A673 (cell line): ENCODE results near the gene CPLX3. TPM values are rescaled to one million over a fixed set of nuclear protein-coding genes. Genes with fewer than 3 reads are reported as not detected.

Source experiments
- BruUV-seq: library from RNA; stranded (reverse); fragments of 400-500 nt; replicated peaks from 2 replicates; lab custom pipeline; 2021; lab: Mats Ljungman, UMichigan
- CTCF ChIA-PET: fragments of 300-600 bp; sonication (Branson Sonifier 250); formaldehyde crosslinking; loops from one replicate; lab custom pipeline; 2022; ENCODE audit warnings: antibody characterized with exemption; lab: Charles Lee
- POLR2A ChIA-PET: fragments of 300-600 bp; sonication (Branson Sonifier 250); formaldehyde crosslinking; loops from one replicate; lab custom pipeline; 2022; ENCODE audit warnings: antibody characterized with exemption; ENCODE audit not compliant: low non-redundant PET; lab: Charles Lee
- DNase-seq: peaks from one replicate; pipeline ENCODE4 v3.0.0-alpha.2; 2015; ENCODE audit warnings: low spot score
- H3K27ac ChIP-seq: fragments of 200-600 bp; sonication (generic); 2 replicates; pipeline ENCODE4 v1.5.1; 2016; ENCODE audit warnings: mixed run types, low read depth, mild to moderate bottlenecking, mixed read lengths, antibody characterized with exemption, low read length; ENCODE audit not compliant: poor library complexity, severe bottlenecking
- H3K27me3 ChIP-seq: fragments of 200-600 bp; sonication (generic); replicated peaks from 2 replicates; pipeline ENCODE4 v1.6.1; 2017; ENCODE audit warnings: mixed run types, low read depth, mild to moderate bottlenecking, mixed read lengths, antibody characterized with exemption, low read length; ENCODE audit not compliant: insufficient read depth, poor library complexity
- H3K36me3 ChIP-seq: fragments of 200-600 bp; sonication (generic); 2 replicates; pipeline ENCODE4 v1.6.1; 2016; ENCODE audit warnings: mixed run types, mild to moderate bottlenecking, mixed read lengths, antibody characterized with exemption, low read length; ENCODE audit not compliant: insufficient read depth, poor library complexity, severe bottlenecking
- H3K4me1 ChIP-seq: fragments of 200-600 bp; sonication (generic); 2 replicates; pipeline ENCODE4 v1.6.1; 2017; ENCODE audit warnings: mixed run types, mild to moderate bottlenecking, mixed read lengths, antibody characterized with exemption, low read length; ENCODE audit not compliant: insufficient read depth, poor library complexity, severe bottlenecking
- H3K4me3 ChIP-seq: fragments of 200-600 bp; sonication (generic); 2 replicates; pipeline ENCODE4 v1.5.1; 2016; ENCODE audit warnings: low read depth, mixed run types, mild to moderate bottlenecking, mixed read lengths, low read length; ENCODE audit not compliant: poor library complexity, severe bottlenecking
- H3K9me3 ChIP-seq: fragments of 200-600 bp; sonication (generic); 2 replicates; pipeline ENCODE4 v1.6.1; 2016; ENCODE audit warnings: mixed run types, low read depth, mild to moderate bottlenecking, mixed read lengths, antibody characterized with exemption, low read length; ENCODE audit not compliant: poor library complexity, severe bottlenecking
- CTCF ChIP-seq: fragments of 300-800, 200-600 bp; sonication (generic); conservative IDR thresholded peaks from 2 replicates; pipeline ENCODE4 v1.5.1; 2017; ENCODE audit warnings: low read depth, mild to moderate bottlenecking, antibody characterized with exemption, low read length, moderate library complexity, mixed read lengths
- EZH2 ChIP-seq: fragments of 200-600 bp; sonication (generic); IDR thresholded peaks from 2 replicates; pipeline ENCODE4 v1.6.1; 2017; ENCODE audit warnings: borderline replicate concordance, low read depth, mild to moderate bottlenecking, mixed read lengths, antibody characterized with exemption, low read length; ENCODE audit not compliant: poor library complexity, severe bottlenecking
- intact Hi-C: fragments of 100-400 bp; cut with micrococcal nuclease; formaldehyde crosslinking; loops from one replicate; pipeline ENCODE4 v1.10.0; 2022; ENCODE audit not compliant: unreplicated experiment
- total RNA-seq: library from RNA; stranded (reverse); gene quantifications from 2 replicates; pipeline ENCODE4 v1.2.3, GENCODE V29; 2021

The CPLX3 gene
- total RNA-seq, 1 experiment from 2014 or later = 0.17 TPM

GRCh38 chr15:74780523-74781430 is 45.6 kb upstream of the CPLX3 start:
- peak overlapping the region; percentile 78 for H3K27ac ChIP-seq
- CTCF ChIA-PET = interaction anchor here (0.7 to 2.0 kb wide), 4 partner anchors 10 to 155 kb away, joined by 3 to 11 read pairs (median 3); no protein-coding TSS in a partner anchor
- H3K4me1 ChIP-seq = peaks cover 58% of the 10 kb centered on the region

GRCh38 chr15:74781431-74782258 is 44.8 kb upstream of the CPLX3 start, which contains the start of gene CSK:
CSK (plus strand) TSS chr15:74782080; CDS start chr15:74798298, 16,218 bp downstream.
- H3K27me3 ChIP-seq = no peaks in the 10 kb centered on the region
- H3K4me3 ChIP-seq = peak within 1 kb of the TSS; percentile 93
- H3K36me3 ChIP-seq = no peaks in the 10 kb centered on the region
- ChIA-PET POLR2A (no interaction called here), CTCF (interaction anchor here (0.6 to 2.9 kb wide), 5 partner anchors 11 to 156 kb away, joined by 3 to 11 read pairs (median 3); partner anchors contain the start of gene CYP1A1)
- no TSS peak for BruUV-seq
- H3K27ac ChIP-seq = peak within 1 kb of the TSS; percentile 78
- peak; percentile 87 for DNase-seq
- TF ChIP-seq CTCF (peak; percentile 47), EZH2 (no peak)
- no peaks in the 10 kb centered on the region for H3K9me3 ChIP-seq
- H3K4me1 ChIP-seq = peaks cover 61% of the 10 kb centered on the region
- intact Hi-C loops = no loop called here

More at GRCh38 chr15:74780523-74781430, 45.6 kb upstream of the CPLX3 start:
- BruUV-seq = no TSS peak
- intact Hi-C loops = no loop called here
- H3K9me3 ChIP-seq = no peaks in the 10 kb centered on the region
- H3K27me3 ChIP-seq = no peaks in the 10 kb centered on the region
- H3K36me3 ChIP-seq = no peaks in the 10 kb centered on the region
- H3K4me3 ChIP-seq = peak overlapping the region; percentile 93
- peak; percentile 45 for DNase-seq
- TF ChIP-seq EZH2 = no peak
- no peak for TF ChIP-seq CTCF
- POLR2A ChIA-PET = interaction anchor here (0.7 kb wide), 1 partner anchor 114 kb away, joined by 3 read pairs; no protein-coding TSS in a partner anchor
